HCT116 (cell line): ENCODE results near the gene WSB1. TPM values are rescaled to one million over a fixed set of nuclear protein-coding genes. Genes with fewer than 3 reads are reported as not detected.

Source experiments
- ATAC-seq: fragments of 200-7000 bp; cut with Tn5 transposase; 2 replicates; pipeline ENCODE4 v1.9.1; 2020; ENCODE audit warnings: mild to moderate bottlenecking, moderate library complexity
- BruUV-seq: library from RNA; stranded (reverse); fragments of 400-500 nt; replicated peaks from 2 replicates; lab custom pipeline; 2021; lab: Mats Ljungman, UMichigan
- CTCF ChIA-PET: fragments of 300-600 bp; sonication (Branson Sonifier 250); formaldehyde crosslinking; loops from one replicate; lab custom pipeline; 2021; ENCODE audit warnings: antibody characterized with exemption; lab: Charles Lee
- POLR2A ChIA-PET: fragments of 300-600, 350-600 bp; sonication (Branson Sonifier 250); formaldehyde crosslinking; loops from one replicate; lab custom pipeline; 2021; ENCODE audit warnings: antibody characterized with exemption; lab: Charles Lee
- RAD21 ChIA-PET, 2 experiments: fragments of 300-600 bp; sonication (Branson Sonifier 250); formaldehyde crosslinking; loops; one replicate each; lab custom pipeline; 2023; ENCODE audit warnings: low total read pairs in 2 of 2; ENCODE audit not compliant: uncharacterized antibody in 2 of 2, unreplicated experiment in 2 of 2, low non-redundant PET in 1 of 2; lab: Charles Lee
- DNase-seq: peaks from one replicate; pipeline ENCODE4 v3.0.0-alpha.2; 2010; ENCODE audit warnings: low read depth, low spot score
- H2AFZ ChIP-seq: fragments of 200-600 bp; shearing (Covaris generic), sonication (generic); 2 replicates; pipeline ENCODE4 v1.6.1; 2017; ENCODE audit warnings: low read depth, mixed run types, mixed read lengths, antibody characterized with exemption, low read length; ENCODE audit not compliant: poor library complexity, severe bottlenecking
- H3K27ac ChIP-seq: 2 replicates; pipeline ENCODE4 v1.5.1; 2012; ENCODE audit warnings: low read depth, low read length
- H3K27me3 ChIP-seq: fragments of 200-600 bp; sonication (generic); 2 replicates; pipeline ENCODE4 v1.6.1; 2016; ENCODE audit warnings: mixed run types, low read length, mixed read lengths; ENCODE audit not compliant: insufficient read depth
- H3K36me3 ChIP-seq, 2 experiments: fragments of 200-500 bp in 1 of 2; fragments of 200-600 bp in 1 of 2; sonication (Bioruptor generic) in 1 of 2; sonication (generic) in 1 of 2; 2 replicates each; pipeline versions ENCODE4 v1.5.1 to v1.6.1; 2014 to 2016; ENCODE audit warnings: low read length in 2 of 2, inconsistent platforms in 1 of 2, mixed read lengths in 1 of 2, mixed run types in 1 of 2; ENCODE audit not compliant: insufficient read depth in 2 of 2, control insufficient read depth in 1 of 2
- H3K4me1 ChIP-seq, 2 experiments: fragments of 200-600 bp in 1 of 2; sonication (generic) in 1 of 2; 2 replicates each; pipeline versions ENCODE4 v1.5.1 to v1.6.1; 2012 to 2017; ENCODE audit warnings: low read length in 2 of 2, inconsistent platforms in 1 of 2, mild to moderate bottlenecking in 1 of 2, mixed read lengths in 1 of 2, mixed run types in 1 of 2, moderate library complexity in 1 of 2; ENCODE audit not compliant: insufficient read depth in 2 of 2, control insufficient read depth in 1 of 2
- H3K4me2 ChIP-seq: fragments of 200-600 bp; sonication (generic); 2 replicates; pipeline ENCODE4 v1.6.1; 2017; ENCODE audit warnings: mixed run types, low read length, mixed read lengths
- H3K4me3 ChIP-seq, 2 experiments: fragments of 200-600 bp in 1 of 2; sonication (generic) in 1 of 2; replicated peaks in 1 of 2; 2 replicates each; pipeline ENCODE4 v1.5.1; 2011 to 2016; ENCODE audit warnings: low read length in 2 of 2, control low read depth in 1 of 2, low read depth in 1 of 2, mild to moderate bottlenecking in 1 of 2, mixed read lengths in 1 of 2, mixed run types in 1 of 2
- H3K79me2 ChIP-seq: fragments of 200-600 bp; sonication (generic); 2 replicates; pipeline ENCODE4 v1.6.1; 2017; ENCODE audit warnings: mild to moderate bottlenecking, mixed run types, low read length, moderate library complexity, mixed read lengths; ENCODE audit not compliant: insufficient read depth
- H3K9ac ChIP-seq: fragments of 200-600 bp; sonication (generic); 2 replicates; pipeline ENCODE4 v1.6.1; 2016; ENCODE audit warnings: low read length, mixed read lengths
- H3K9me2 ChIP-seq: fragments of 200-600 bp; sonication (generic), shearing (Covaris generic); 2 replicates; pipeline ENCODE4 v1.6.1; 2017; ENCODE audit warnings: mixed run types, mild to moderate bottlenecking, moderate library complexity; ENCODE audit not compliant: insufficient read depth
- H3K9me3 ChIP-seq, 2 experiments: fragments of 200-500 bp in 1 of 2; fragments of 200-600 bp in 1 of 2; sonication (Bioruptor generic) in 1 of 2; sonication (generic) in 1 of 2; 2 replicates each; pipeline ENCODE4 v1.6.1; 2014 to 2017; ENCODE audit warnings: low read length in 2 of 2, mixed read lengths in 2 of 2, inconsistent platforms in 1 of 2, low read depth in 1 of 2, mild to moderate bottlenecking in 1 of 2, mixed run types in 1 of 2, moderate library complexity in 1 of 2; ENCODE audit not compliant: control insufficient read depth in 1 of 2, insufficient read depth in 1 of 2
- H4K20me1 ChIP-seq: fragments of 200-600 bp; sonication (generic), shearing (Covaris generic); 2 replicates; pipeline ENCODE4 v1.6.1; 2017; ENCODE audit warnings: mixed run types, mild to moderate bottlenecking, moderate library complexity; ENCODE audit not compliant: insufficient read depth
- CEBPB ChIP-seq: IDR thresholded peaks from 2 replicates; pipeline ENCODE4 v1.6.1; 2012; ENCODE audit warnings: low read depth
- EZH2phosphoT487 ChIP-seq: fragments of 200-600 bp; IDR thresholded peaks from 2 replicates; pipeline ENCODE4 v1.6.1; 2018; ENCODE audit warnings: antibody characterized with exemption, borderline replicate concordance
- POLR2AphosphoS5 ChIP-seq: IDR thresholded peaks from 2 replicates; pipeline ENCODE4 v1.6.1; 2011; ENCODE audit warnings: mild to moderate bottlenecking, low read depth, low read length, moderate library complexity
- ZFX ChIP-seq: fragments of 450-650 bp; IDR thresholded peaks from 2 replicates; pipeline ENCODE4 v1.6.1; 2017
- intact Hi-C: fragments of 100-400 bp; cut with micrococcal nuclease; formaldehyde crosslinking; loops from 2 replicates; pipeline ENCODE4 v1.10.0; 2022
- total RNA-seq: library from RNA; stranded (reverse); gene quantifications from one replicate; pipeline ENCODE4 v1.2.1, GENCODE V29; 2021; ENCODE audit not compliant: unreplicated experiment

Gene WSB1
- total RNA-seq, 1 experiment from 2014 or later, result 88.0 TPM

DNA sequence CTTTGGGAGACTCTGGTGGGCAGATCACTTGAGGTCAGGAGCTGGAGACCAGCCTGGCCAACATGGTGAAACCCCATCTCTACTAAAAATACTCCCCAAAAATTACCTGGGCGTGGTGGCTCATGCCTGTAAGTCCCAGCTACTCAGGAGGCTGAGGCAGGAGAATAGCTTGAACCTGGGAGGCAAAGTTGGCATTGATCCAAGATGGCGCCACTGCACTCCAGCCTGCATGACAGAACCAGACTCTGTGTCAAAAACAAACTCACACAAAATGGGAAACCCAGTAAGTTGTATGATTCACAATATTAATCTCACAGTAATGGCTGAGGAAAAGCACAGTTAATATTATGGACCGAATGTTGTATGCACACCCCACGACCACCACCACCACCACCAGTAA, 24.3 kb downstream of the WSB1 start:
- ATAC-seq, result no peak
- RAD21 ChIA-PET, result no interaction called here
- H3K9ac ChIP-seq, result no peak overlapping the region
- no peaks in the 10 kb centered on the region for H3K27me3 ChIP-seq
- POLR2A ChIA-PET, result no interaction called here
- H2AFZ ChIP-seq, result no peak overlapping the region
- intact Hi-C loops, result no loop called here
- CTCF ChIA-PET, result no interaction called here
- no peaks in the 10 kb centered on the region for H4K20me1 ChIP-seq
- TF ChIP-seq POLR2AphosphoS5, result 0 out of 2 replicates have a peak, but pooled peaks have one; percentile 20
- no peak for TF ChIP-seq ZFX
- no peaks in the 10 kb centered on the region for H3K9me3 ChIP-seq
- BruUV-seq, result no TSS peak
- H3K4me3 ChIP-seq, result no peak overlapping the region
- DNase-seq, result no peak
- peaks cover 22 to 29% of the 10 kb centered on the region in 2 experiments for H3K36me3 ChIP-seq
- H3K9me2 ChIP-seq, result no peaks in the 10 kb centered on the region
- H3K79me2 ChIP-seq, result no peaks in the 10 kb centered on the region
- peaks cover 2 to 4% of the 10 kb centered on the region in 2 experiments; a peak in 2 of 4 replicates for H3K4me1 ChIP-seq
- no peak overlapping the region for H3K4me2 ChIP-seq
- H3K27ac ChIP-seq, result no peak overlapping the region

DNA sequence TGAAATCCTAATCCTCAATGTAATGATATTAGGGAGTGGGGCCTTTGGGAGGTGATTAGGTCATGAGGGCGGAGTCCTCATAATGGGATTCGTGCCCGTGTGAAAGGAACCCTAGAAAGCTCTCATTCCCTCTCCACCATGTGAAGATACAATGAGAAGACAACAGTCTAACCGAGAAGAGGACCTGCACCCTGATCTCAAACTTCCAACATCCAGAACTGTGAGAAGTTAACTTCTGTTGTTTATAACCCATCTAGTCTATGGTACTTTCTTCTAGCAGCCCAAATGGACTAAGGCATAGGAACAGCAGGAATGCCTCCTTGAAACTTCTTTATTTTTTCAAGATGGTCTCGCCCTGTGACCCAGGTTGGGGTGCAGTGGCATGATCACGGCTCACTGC, 24.7 kb downstream of the WSB1 start:
- Histone ChIP-seq H3K4me3 (no peak overlapping the region), H3K79me2 (no peaks in the 10 kb centered on the region), H2AFZ (no peak overlapping the region), H3K27me3 (no peaks in the 10 kb centered on the region), H3K4me1 (peaks cover 6 to 8% of the 10 kb centered on the region in 2 experiments; a peak in 3 of 4 replicates), H4K20me1 (no peaks in the 10 kb centered on the region), H3K9me2 (no peaks in the 10 kb centered on the region), H3K27ac (no peak overlapping the region), H3K9me3 (no peaks in the 10 kb centered on the region), H3K4me2 (no peak overlapping the region), H3K36me3 (peaks cover 19 to 25% of the 10 kb centered on the region in 2 experiments), H3K9ac (no peak overlapping the region)
- intact Hi-C loops, result no loop called here
- no peak for ATAC-seq
- ChIA-PET CTCF (no interaction called here), POLR2A (no interaction called here), RAD21 (no interaction called here)
- no peak for TF ChIP-seq CEBPB
- TF ChIP-seq EZH2phosphoT487, result no peak
- BruUV-seq, result no TSS peak
- DNase-seq, result no peak
